Fibroblast of skin of left biceps (primary cell): ENCODE measurements around the gene DUOX1.
"Not testable (repeated sequence)": the region's sequence is repeated elsewhere in the genome, so short reads cannot be mapped to it uniquely, and the experiment has no call there.

Experiments
- DNase-seq, 2 experiments: peaks; one replicate each; pipeline ENCODE4 v3.0.0-alpha.2; 2013; ENCODE audit warnings: low read depth in 2 of 2

The DUOX1 gene

GRCh38 chr15:45129651-45130129, at the start of gene DUOX1, which contains the start of gene DUOXA1:
TSS of gene DUOX1 (plus strand) at chr15:45129994. CDS start at chr15:45131967, 1,973 bp downstream.
TSS of gene DUOXA1 (minus strand) at chr15:45129879. CDS start at chr15:45123014, 6,865 bp downstream.
- DNase-seq, result no peak

- not testable (repeated sequence) for DNase-seq
Observed at GRCh38 chr15:45080593-45080992, 49.2 kb upstream of the DUOX1 start.

- not testable (repeated sequence) for DNase-seq
Observed at GRCh38 chr15:45082412-45082811, 47.4 kb upstream of the DUOX1 start.

- no peak for DNase-seq
Observed at GRCh38 chr15:45083223-45083622, 46.6 kb upstream of the DUOX1 start.

GRCh38 chr15:45084163-45084562, 45.6 kb upstream of the DUOX1 start:
- DNase-seq, result no peak

- DNase-seq, result no peak
Observed at GRCh38 chr15:45087513-45087912, 42.3 kb upstream of the DUOX1 start.

GRCh38 chr15:45088801-45089711, 40.7 kb upstream of the DUOX1 start:
- no peak for DNase-seq

GRCh38 chr15:45089712-45090373, 40.0 kb upstream of the DUOX1 start:
- no peak for DNase-seq

GRCh38 chr15:45091161-45091560, 38.6 kb upstream of the DUOX1 start:
- DNase-seq, result peak; percentile 2 to 5

GRCh38 chr15:45091576-45091975, 38.2 kb upstream of the DUOX1 start:
- no peak for DNase-seq

- no peak for DNase-seq
Observed at GRCh38 chr15:45093013-45093412, 36.8 kb upstream of the DUOX1 start.

- DNase-seq, result no peak
Observed at GRCh38 chr15:45093622-45094357, 36.0 kb upstream of the DUOX1 start.

GRCh38 chr15:45094358-45094730, 35.5 kb upstream of the DUOX1 start:
- no peak for DNase-seq

GRCh38 chr15:45095661-45096060, 34.1 kb upstream of the DUOX1 start:
- DNase-seq, result no peak

GRCh38 chr15:45097466-45097865, 32.3 kb upstream of the DUOX1 start:
- DNase-seq, result no peak

- no peak for DNase-seq
Observed at GRCh38 chr15:45099549-45100165, 30.1 kb upstream of the DUOX1 start.

- no peak for DNase-seq
Observed at GRCh38 chr15:45100884-45101625, 28.7 kb upstream of the DUOX1 start.

- DNase-seq, result no peak
Observed at GRCh38 chr15:45101749-45102148, 28.0 kb upstream of the DUOX1 start.

GRCh38 chr15:45102226-45102625, 27.6 kb upstream of the DUOX1 start:
- DNase-seq, result no peak

GRCh38 chr15:45104170-45104569, 25.6 kb upstream of the DUOX1 start:
- not testable (repeated sequence) for DNase-seq

GRCh38 chr15:45105586-45105985, 24.2 kb upstream of the DUOX1 start:
- no peak for DNase-seq
